T follicular helper cell (primary cell): ENCODE results near the gene VPS41.
"Not testable (repeated sequence)": the region's sequence is repeated elsewhere in the genome, so short reads cannot be mapped to it uniquely, and the experiment has no call there.

ENCODE experiments used
- DNase-seq: peaks from one replicate; pipeline ENCODE4 v3.0.0-alpha.2; 2020; ENCODE audit warnings: low read depth
- total RNA-seq, 2 experiments: gene quantifications; one replicate each; lab custom pipeline; 2026; lab: John Stamatoyannopoulos, UW

Gene VPS41
- total RNA-seq, result 69.5 to 76.2 reads per million in 2 experiments

DNA sequence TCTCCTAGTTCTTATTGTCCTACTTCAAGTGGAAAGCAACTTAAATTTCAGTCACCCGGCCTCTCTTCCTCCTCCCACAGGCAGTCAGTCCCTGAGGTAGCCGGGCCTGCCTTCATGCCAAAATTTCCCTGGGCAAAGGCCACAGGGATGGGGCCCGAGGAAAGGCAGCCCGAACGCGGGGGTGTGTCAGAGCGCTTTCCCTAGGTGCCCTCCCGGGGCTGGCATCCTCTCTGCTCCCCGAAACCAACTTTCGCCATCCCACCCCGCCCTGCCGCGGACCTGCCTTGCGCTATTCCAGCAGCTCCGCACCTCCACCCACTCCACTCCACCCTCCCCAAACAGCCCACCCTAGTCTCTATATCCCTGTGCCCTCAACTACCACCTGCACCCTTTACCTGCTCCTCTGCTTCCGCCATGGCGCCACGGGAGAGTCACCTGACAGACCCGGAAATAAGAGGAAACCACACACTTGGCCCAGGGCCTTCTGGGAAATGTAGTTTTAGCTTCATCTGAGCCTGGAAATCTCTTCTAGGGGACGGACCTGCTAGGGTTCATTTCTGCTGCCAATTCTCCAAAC lies at the start of gene VPS41:
VPS41 (minus strand) TSS at position 433 of the 577 bp plus-strand sequence; CDS start at position 416, 17 bp downstream.
- DNase-seq, result peak; percentile 73

- no peak for DNase-seq
These were observed 46.9 kb upstream of the VPS41 start for GRCh38 chr7:38955892-38956291.

GRCh38 chr7:38953971-38954370 lies 45.0 kb upstream of the VPS41 start:
- DNase-seq, result no peak

- no peak for DNase-seq
These were observed 44.2 kb upstream of the VPS41 start for GRCh38 chr7:38953227-38953626.

- no peak for DNase-seq
These were observed 42.2 kb upstream of the VPS41 start for GRCh38 chr7:38951213-38951612.

- DNase-seq, result no peak
These were observed 41.3 kb upstream of the VPS41 start for GRCh38 chr7:38950309-38950708.

DNA sequence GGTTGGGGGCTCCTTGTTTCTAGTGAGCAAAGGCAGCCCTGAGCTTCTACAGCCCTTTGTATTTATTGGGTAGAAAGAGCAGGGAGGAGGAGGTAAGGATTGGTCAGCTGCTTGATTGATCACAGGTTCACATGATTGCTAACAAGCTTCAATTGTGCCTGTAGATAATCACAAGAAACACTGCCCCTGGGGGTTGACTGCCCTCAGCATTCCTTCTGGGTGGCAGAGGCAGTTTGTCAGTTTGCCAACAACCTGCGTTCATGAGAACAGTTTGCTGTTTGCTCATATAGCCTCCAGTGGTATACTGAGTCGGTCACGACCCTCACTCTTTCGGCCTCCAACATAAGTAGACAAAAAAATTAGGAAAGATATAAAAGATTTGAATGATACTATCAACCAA lies 38.5 kb upstream of the VPS41 start:
- not testable (repeated sequence) for DNase-seq

- DNase-seq, result no peak
These were observed 33.5 kb upstream of the VPS41 start for GRCh38 chr7:38942431-38943051.

- no peak for DNase-seq
These were observed 31.8 kb upstream of the VPS41 start for GRCh38 chr7:38940774-38941173.

DNA sequence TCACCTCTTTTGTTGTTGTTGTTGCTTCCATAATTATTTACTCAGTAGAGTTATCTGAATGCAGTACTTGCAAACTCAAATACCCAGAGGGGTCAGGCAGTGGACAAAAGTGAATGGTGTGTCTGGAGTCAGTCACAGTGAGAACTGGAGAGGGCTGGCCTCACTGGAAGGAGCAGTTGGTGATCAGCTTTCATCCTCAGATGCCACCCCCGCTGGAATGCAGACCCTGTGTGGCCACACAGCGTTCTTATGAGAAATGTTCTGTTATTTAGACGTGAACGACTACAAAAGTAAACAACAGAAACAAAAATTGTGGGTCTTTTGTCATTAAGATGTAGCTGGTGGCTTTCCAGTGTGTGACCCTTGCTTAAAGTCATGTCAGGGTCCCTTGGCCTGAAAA lies 29.6 kb upstream of the VPS41 start:
- no peak for DNase-seq

GRCh38 chr7:38938001-38938485 lies 29.1 kb upstream of the VPS41 start:
- no peak for DNase-seq

GRCh38 chr7:38936641-38937040 lies 27.6 kb upstream of the VPS41 start:
- no peak for DNase-seq

GRCh38 chr7:38934536-38934935 lies 25.5 kb upstream of the VPS41 start:
- no peak for DNase-seq

DNA sequence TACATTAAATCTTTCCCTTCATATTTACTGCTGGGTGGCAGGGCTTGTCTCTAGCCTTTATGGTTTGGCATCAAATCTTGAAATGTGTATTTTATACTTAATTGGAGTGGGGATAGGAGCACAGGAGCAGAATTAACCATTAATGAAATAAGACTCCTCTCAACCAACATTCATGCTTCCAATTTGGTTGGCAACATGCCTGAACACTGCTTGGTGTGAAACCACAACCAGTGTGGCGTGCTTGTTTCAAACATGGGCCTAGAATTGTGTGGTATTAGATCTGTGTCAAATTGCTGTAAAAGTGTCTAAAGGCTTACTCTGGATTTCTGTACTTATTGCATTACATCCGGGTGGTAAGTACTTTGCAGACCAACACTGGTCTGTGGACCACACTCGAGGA lies 25.1 kb upstream of the VPS41 start:
- DNase-seq, result no peak

- DNase-seq, result peak; percentile 7
These were observed 23.6 kb upstream of the VPS41 start for GRCh38 chr7:38932509-38933168.

GRCh38 chr7:38929460-38930171 lies 20.6 kb upstream of the VPS41 start:
- DNase-seq, result no peak

DNA sequence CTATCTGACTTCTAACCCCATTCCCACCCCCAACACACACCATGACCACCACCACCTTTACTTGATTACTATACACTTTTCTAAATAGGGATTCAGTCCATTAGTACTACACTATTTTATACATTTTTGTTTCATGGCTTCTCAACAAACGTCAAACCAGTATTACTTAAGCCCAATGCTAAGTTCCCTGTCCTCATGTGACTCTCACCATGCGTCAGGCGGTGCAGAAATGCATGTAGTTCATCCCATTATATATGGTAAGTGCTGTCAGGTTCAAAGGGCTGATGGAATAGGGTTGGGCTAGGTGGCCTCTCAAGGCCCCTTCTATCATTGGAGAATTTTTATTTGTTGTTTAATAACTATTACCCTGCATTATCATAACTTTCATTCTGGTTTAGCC lies 19.5 kb upstream of the VPS41 start:
- no peak for DNase-seq

- DNase-seq, result no peak
These were observed 18.8 kb upstream of the VPS41 start for GRCh38 chr7:38927751-38928150.

DNA sequence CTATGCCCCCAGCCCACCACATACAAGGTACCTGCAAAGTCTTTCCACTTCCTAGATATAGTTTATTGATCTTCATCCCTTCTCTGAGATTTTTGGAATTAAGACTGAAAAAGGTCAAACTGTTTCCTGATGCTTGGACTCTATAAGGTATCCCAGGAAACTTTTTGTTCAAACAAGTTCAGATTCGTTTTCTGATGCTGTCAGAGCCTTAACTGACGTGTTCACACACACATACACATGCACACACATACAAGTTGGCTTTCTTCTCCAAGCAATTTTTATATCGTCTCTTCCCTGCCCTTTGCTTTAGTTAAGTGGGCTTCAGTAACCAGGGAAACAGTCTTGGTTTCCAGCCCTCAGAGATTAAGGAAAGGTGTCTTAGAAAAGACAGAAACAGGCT lies 11.7 kb upstream of the VPS41 start:
- DNase-seq, result no peak

DNA sequence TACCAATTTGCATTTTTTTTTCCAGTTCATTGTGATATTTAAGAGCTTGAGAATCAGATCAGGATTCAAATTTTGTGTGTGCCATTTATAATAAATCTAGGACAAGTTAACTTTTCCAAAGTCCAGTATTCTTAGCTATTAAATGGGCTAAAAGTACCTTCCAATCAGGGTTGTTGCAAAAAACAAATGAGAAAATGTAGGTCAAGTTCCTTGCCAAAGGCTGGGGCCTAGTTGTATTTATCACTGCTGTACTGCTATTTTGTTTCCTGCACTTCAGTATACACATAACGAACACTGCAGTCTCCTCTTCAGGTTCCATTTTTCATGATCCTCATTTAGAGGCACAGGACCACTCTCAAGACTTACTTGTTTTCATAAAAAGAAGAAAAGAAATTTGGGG lies 7.4 kb upstream of the VPS41 start:
- no peak for DNase-seq

DNA sequence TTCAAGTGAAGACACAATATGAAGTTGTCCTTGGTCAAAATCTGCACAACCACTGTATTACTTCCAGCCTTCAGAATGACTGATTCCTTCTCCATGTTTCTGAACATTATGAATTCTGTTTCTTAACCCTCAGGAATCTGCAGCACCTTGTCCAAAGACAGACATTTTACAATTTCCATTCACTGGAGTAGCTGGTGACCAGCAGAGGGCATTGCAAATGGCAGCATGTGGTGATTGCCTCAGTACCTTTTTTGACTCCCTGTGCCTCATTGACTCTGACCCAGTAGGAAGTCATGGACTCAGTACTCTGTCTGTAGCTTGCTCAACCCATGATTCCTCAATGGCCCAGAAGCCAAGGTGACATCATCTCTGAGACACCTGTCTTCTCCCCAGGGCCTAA lies 879 bp upstream of the VPS41 start:
- DNase-seq, result no peak

GRCh38 chr7:38907766-38908165 lies 1.2 kb downstream of the VPS41 start:
- DNase-seq, result no peak

GRCh38 chr7:38907066-38907465 lies 1.9 kb downstream of the VPS41 start:
- DNase-seq, result no peak
